CD14-positive monocyte (primary cell): ENCODE results near the gene TIGD3. TPM values are rescaled to one million over a fixed set of nuclear protein-coding genes. Genes with fewer than 3 reads are reported as not detected.

Experiments used
- DNase-seq, 3 donors: peaks; one replicate each; pipeline ENCODE4 v3.0.0-alpha.2; 2011 to 2022
- H2AFZ ChIP-seq: 2 replicates; pipeline ENCODE4 v1.6.0; 2012; ENCODE audit warnings: mild to moderate bottlenecking, low read depth, low read length, inconsistent platforms; ENCODE audit not compliant: insufficient read depth, poor library complexity, severe bottlenecking
- H3K27ac ChIP-seq, 2 donors: 1 replicate in 1 of 2; 2 replicates in 1 of 2; pipeline ENCODE4 v1.5.1; 2012 to 2013; ENCODE audit warnings: low read length in 2 of 2, control low read depth in 1 of 2, inconsistent platforms in 1 of 2, low read depth in 1 of 2, mild to moderate bottlenecking in 1 of 2
- H3K27me3 ChIP-seq, 2 donors: one replicate each; pipeline versions ENCODE4 v1.6.0 to v1.6.1; 2011 to 2013; ENCODE audit warnings: low read length in 2 of 2; ENCODE audit not compliant: control insufficient read depth in 2 of 2, insufficient read depth in 2 of 2
- H3K36me3 ChIP-seq, 2 donors: replicated peaks in 1 of 2; 1 replicate in 1 of 2; 2 replicates in 1 of 2; pipeline versions ENCODE4 v1.5.1 to v1.6.1; 2012 to 2013; ENCODE audit warnings: low read length in 2 of 2, control low read depth in 1 of 2, inconsistent platforms in 1 of 2, mild to moderate bottlenecking in 1 of 2; ENCODE audit not compliant: insufficient read depth in 2 of 2, control insufficient read depth in 1 of 2
- H3K4me1 ChIP-seq, 2 donors: 1 replicate in 1 of 2; 2 replicates in 1 of 2; pipeline versions ENCODE4 v1.5.1 to v1.6.1; 2012 to 2013; ENCODE audit warnings: low read length in 2 of 2, control low read depth in 1 of 2, inconsistent platforms in 1 of 2, mild to moderate bottlenecking in 1 of 2, moderate library complexity in 1 of 2; ENCODE audit not compliant: insufficient read depth in 2 of 2, control insufficient read depth in 1 of 2
- H3K4me2 ChIP-seq: replicated peaks from 2 replicates; pipeline ENCODE3; 2012; ENCODE audit warnings: low read length, moderate library complexity, mild to moderate bottlenecking; ENCODE audit not compliant: poor library complexity, severe bottlenecking; ENCODE audit errors: extremely low read depth
- H3K4me3 ChIP-seq, 3 experiments: fragments of 200-600 bp in 1 of 3; sonication (generic) in 1 of 3; replicated peaks in 1 of 3; 1 replicate in 2 of 3; 2 replicates in 1 of 3; pipeline ENCODE4 v1.5.1; 2011 to 2013; ENCODE audit warnings: low read length in 3 of 3, mild to moderate bottlenecking in 3 of 3, control low read depth in 2 of 3, low read depth in 2 of 3, inconsistent platforms in 1 of 3, moderate library complexity in 1 of 3
- H3K79me2 ChIP-seq: 2 replicates; pipeline ENCODE4 v1.6.0; 2012; ENCODE audit warnings: mild to moderate bottlenecking, control low read depth, inconsistent platforms, low read length, moderate library complexity; ENCODE audit not compliant: insufficient read depth
- H3K9ac ChIP-seq: 2 replicates; pipeline ENCODE4 v1.6.0; 2017; ENCODE audit warnings: low read length, mild to moderate bottlenecking; ENCODE audit not compliant: insufficient read depth, poor library complexity, severe bottlenecking
- H3K9me3 ChIP-seq, 2 donors: replicated peaks in 1 of 2; 1 replicate in 1 of 2; 2 replicates in 1 of 2; pipeline versions ENCODE4 v1.5.1 to v1.6.1; 2012 to 2013; ENCODE audit warnings: low read length in 2 of 2, control low read depth in 1 of 2; ENCODE audit not compliant: control insufficient read depth in 1 of 2, insufficient read depth in 1 of 2
- H4K20me1 ChIP-seq: 2 replicates; pipeline ENCODE4 v1.6.0; 2012; ENCODE audit warnings: mild to moderate bottlenecking, low read length, control low read depth, moderate library complexity; ENCODE audit not compliant: insufficient read depth
- H3K27ac Mint-ChIP-seq, 7 donors: one replicate each; pipeline ENCODE4 v1.8.0; 2020; ENCODE audit warnings: mild to moderate bottlenecking in 7 of 7, mixed read lengths in 7 of 7, moderate library complexity in 6 of 7, inconsistent platforms in 2 of 7
- H3K27me3 Mint-ChIP-seq, 3 donors: one replicate each; pipeline ENCODE4 v1.8.0; 2021 to 2022; ENCODE audit warnings: low read depth in 3 of 3, mild to moderate bottlenecking in 3 of 3, mixed read lengths in 3 of 3, moderate library complexity in 3 of 3, inconsistent platforms in 1 of 3
- H3K36me3 Mint-ChIP-seq, 2 donors: one replicate each; pipeline ENCODE4 v1.8.0; 2020; ENCODE audit warnings: mixed read lengths in 2 of 2, inconsistent platforms in 1 of 2, mild to moderate bottlenecking in 1 of 2
- H3K4me1 Mint-ChIP-seq: one replicate; pipeline ENCODE4 v1.8.0; 2020; ENCODE audit warnings: mild to moderate bottlenecking, mixed read lengths
- H3K4me3 Mint-ChIP-seq, 2 donors: one replicate each; pipeline ENCODE4 v1.8.0; 2020; ENCODE audit warnings: mild to moderate bottlenecking in 2 of 2, mixed read lengths in 2 of 2, moderate library complexity in 1 of 2
- H3K9me3 Mint-ChIP-seq, 7 donors: one replicate each; pipeline ENCODE4 v1.8.0; 2020 to 2022; ENCODE audit warnings: mixed read lengths in 7 of 7, mild to moderate bottlenecking in 6 of 7, moderate library complexity in 6 of 7, inconsistent platforms in 2 of 7
- WGBS: methylation state at CpG from one replicate; pipeline ENCODE4 v1.1.5; 2013; ENCODE audit warnings: missing lambda C conversion rate; ENCODE audit not compliant: insufficient coverage; 5-methylcytosine and 5-hydroxymethylcytosine counted together
- intact Hi-C, 2 donors: fragments of 100-400 bp; cut with micrococcal nuclease; formaldehyde crosslinking; loops; one replicate each; pipeline versions ENCODE4 v1.15.0 to v1.15.1; 2023
- polyA plus RNA-seq, 3 donors: library from polyadenylated mRNA; depleted of rRNA in 1 of 3; unstranded in 2 of 3; stranded (reverse) in 1 of 3; fragments of 300-500 nt in 2 of 3; fragments of >200 nt in 1 of 3; fragmentation: Illumina TruSeq in 2 of 3; gene quantifications; 1 replicate in 2 of 3; 2 replicates in 1 of 3; pipeline ENCODE4 v1.2.3, GENCODE V29; 2012 to 2021
- TF ChIP-seq, protein P1 (sequence below): fragments of 200-600 bp; IDR thresholded peaks from one replicate; pipeline ENCODE4 v1.8.0; 2022; ENCODE audit warnings: antibody characterized with exemption, mild to moderate bottlenecking

The TIGD3 gene
- polyA plus RNA-seq, 3 donors, result 1.7 to 3.7 (median 2.8) TPM

DNA sequence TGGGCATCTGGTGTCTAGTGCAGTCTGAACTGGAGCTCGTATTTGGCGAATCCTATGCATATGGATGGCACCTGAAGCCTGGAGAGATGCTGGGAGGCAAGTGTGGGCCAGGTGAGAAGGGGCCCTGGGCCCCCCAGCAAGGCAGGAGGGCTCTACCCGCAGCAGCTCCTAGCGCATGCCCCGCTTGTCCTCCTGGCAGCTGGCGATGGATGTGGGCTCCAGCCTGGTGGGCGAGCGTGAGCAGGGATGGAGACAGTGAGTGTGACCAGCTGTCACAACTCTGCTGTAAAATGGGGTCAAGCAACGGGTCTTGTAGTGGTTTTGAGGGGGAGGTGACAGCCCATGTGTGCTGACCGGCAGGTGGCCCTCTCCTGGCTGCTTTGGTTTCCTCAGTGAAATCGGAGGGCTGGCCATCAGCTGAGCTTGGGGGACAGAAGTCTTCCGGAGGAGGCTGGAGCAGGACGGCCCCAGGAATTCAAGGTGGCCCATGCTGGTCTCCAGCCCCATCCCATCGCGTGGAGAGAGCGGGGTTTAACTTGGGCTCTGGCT, 43.9 kb downstream of the TIGD3 start:
- H3K4me3 Mint-ChIP-seq, result no peak overlapping the region
- H3K4me1 Mint-ChIP-seq, result peaks cover 6% of the 10 kb centered on the region
- no peak overlapping the region for H3K9ac ChIP-seq
- H3K4me1 ChIP-seq, result peaks cover 8 to 11% of the 10 kb centered on the region in 2 donors
- DNase-seq, result no peak
- H3K27ac Mint-ChIP-seq, result peak overlapping the region in 1 of 7 donors; percentile 31
- no peaks in the 10 kb centered on the region for H3K9me3 ChIP-seq
- peaks cover 69 to 89% of the 10 kb centered on the region in 2 donors for H3K36me3 ChIP-seq
- TF ChIP-seq, protein P1, sequence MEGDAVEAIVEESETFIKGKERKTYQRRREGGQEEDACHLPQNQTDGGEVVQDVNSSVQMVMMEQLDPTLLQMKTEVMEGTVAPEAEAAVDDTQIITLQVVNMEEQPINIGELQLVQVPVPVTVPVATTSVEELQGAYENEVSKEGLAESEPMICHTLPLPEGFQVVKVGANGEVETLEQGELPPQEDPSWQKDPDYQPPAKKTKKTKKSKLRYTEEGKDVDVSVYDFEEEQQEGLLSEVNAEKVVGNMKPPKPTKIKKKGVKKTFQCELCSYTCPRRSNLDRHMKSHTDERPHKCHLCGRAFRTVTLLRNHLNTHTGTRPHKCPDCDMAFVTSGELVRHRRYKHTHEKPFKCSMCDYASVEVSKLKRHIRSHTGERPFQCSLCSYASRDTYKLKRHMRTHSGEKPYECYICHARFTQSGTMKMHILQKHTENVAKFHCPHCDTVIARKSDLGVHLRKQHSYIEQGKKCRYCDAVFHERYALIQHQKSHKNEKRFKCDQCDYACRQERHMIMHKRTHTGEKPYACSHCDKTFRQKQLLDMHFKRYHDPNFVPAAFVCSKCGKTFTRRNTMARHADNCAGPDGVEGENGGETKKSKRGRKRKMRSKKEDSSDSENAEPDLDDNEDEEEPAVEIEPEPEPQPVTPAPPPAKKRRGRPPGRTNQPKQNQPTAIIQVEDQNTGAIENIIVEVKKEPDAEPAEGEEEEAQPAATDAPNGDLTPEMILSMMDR, result no peak
- peaks cover 53% of the 10 kb centered on the region for H4K20me1 ChIP-seq
- intact Hi-C loops, result no loop called here
- H3K27ac ChIP-seq, result no peak overlapping the region
- H3K79me2 ChIP-seq, result peaks cover 4% of the 10 kb centered on the region
- WGBS, result 98% methylated on average over 14 of the region's 16 CpGs
- H2AFZ ChIP-seq, result no peak overlapping the region
- H3K27me3 Mint-ChIP-seq, result peaks cover 0 to 1% (median 0%) of the 10 kb centered on the region in 3 donors
- no peak overlapping the region for H3K4me2 ChIP-seq
- peaks cover 58 to 90% of the 10 kb centered on the region in 2 donors for H3K36me3 Mint-ChIP-seq
- peaks cover 0 to 1% (median 0%) of the 10 kb centered on the region in 7 donors for H3K9me3 Mint-ChIP-seq
- no peak overlapping the region for H3K4me3 ChIP-seq
- H3K27me3 ChIP-seq, result no peaks in the 10 kb centered on the region

DNA sequence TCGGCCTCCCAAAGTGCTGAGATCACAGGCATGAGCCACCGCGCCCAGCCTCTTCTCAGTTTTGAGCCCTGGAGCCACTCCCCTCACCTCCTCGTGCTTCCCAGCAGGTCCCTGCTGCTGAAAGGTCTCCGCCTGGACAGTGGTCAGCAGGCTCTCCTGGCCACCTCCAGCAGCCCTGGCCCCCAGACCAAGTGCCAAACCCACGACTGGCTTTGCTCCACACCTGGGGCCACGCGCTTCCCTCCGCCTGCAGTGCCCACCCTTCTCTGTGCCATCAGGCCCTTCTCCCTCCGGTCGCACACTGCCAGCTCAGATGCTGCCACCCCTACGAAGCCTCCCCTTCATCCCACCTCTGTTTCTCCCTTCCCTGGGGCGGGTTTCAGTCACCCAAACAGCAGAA, 44.7 kb downstream of the TIGD3 start:
- Mint-ChIP-seq H3K27ac (peak overlapping the region in 2 of 7 donors; percentile 46), H3K27me3 (peaks cover 0 to 3% (median 0%) of the 10 kb centered on the region in 3 donors), H3K36me3 (peaks cover 58 to 85% of the 10 kb centered on the region in 2 donors)

More for the DNA sequence above, 44.7 kb downstream of the TIGD3 start:
- Histone ChIP-seq H3K27ac (no peak overlapping the region), H3K9ac (no peak overlapping the region), H3K27me3 (no peaks in the 10 kb centered on the region), H3K4me1 (peaks cover 16 to 19% of the 10 kb centered on the region in 2 donors), H3K79me2 (no peaks in the 10 kb centered on the region), H3K9me3 (no peaks in the 10 kb centered on the region), H2AFZ (no peak overlapping the region), H3K36me3 (peaks cover 61 to 81% of the 10 kb centered on the region in 2 donors), H3K4me3 (no peak overlapping the region), H3K4me2 (no peak overlapping the region), H4K20me1 (peaks cover 53% of the 10 kb centered on the region)
- intact Hi-C loops, result no loop called here
- Mint-ChIP-seq H3K9me3 (peaks cover 0 to 1% (median 0%) of the 10 kb centered on the region in 7 donors), H3K4me3 (no peak overlapping the region), H3K4me1 (peaks cover 15% of the 10 kb centered on the region)
- 94% methylated on average over 13 of the region's 13 CpGs for WGBS
- no peak for DNase-seq
- TF ChIP-seq, protein P1, result no peak
